Activated CD4-positive, alpha-beta T cell treated with anti-CD3 and anti-CD28 coated beads, Interleukin-2, amount 50 U/mL, for 16 hours (primary cell): ENCODE results near the gene THOC5.
A peak's percentile ranks its signal among the peaks of the same experiment; 100 is the strongest.
"Not testable (repeated sequence)": the region's sequence is repeated elsewhere in the genome, so short reads cannot be mapped to it uniquely, and the experiment has no call there.

Experiments
- DNase-seq: peaks from one replicate; pipeline ENCODE4 v3.0.0-alpha.2; 2020

Gene THOC5

DNA sequence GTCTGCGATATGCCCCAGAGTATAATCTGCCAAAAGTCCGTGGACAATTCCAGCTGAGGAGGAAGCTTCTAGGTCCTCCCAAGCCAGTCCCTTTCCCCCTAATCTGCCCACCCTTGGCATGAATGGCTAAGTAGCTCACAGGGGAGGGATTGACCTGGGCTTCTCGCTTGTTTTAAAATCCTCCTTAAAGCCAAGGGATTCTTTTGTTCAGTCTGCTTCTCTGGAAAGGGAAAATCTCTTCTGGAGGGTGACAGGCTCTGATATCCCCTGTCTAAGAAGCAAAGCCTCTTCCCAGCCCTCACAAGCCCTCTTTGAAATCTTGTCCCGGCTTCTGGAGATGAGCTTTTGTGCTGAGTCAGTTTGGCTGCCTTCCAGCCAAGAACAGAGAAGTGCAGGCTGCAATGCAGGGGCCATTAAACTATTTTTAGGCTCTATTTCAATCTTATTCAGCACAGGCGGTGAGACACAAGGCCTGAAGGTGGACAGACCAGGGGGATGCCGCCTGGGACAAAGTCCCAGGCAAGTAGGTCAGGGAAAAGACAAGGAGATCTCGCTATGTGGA lies 49.7 kb downstream of the THOC5 start:
- DNase-seq = no peak

DNA sequence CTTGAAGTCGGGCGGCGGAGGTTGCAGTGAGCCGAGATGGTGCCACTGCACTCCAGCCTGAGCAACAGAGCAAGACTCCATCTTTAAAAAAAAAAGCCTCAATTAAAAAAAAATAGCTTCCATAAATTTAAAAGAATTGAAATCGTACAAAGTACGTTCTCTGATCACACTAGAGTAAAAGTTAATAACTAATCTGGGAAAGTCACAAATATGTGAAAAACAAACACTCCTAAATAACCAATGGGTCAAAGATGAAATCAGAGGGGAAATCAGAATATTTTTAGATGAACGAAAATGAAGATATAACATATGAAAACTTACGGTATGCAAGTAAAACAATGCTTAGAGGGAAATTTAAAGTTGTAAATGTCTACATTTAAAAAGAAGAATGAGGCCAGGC lies 53.7 kb downstream of the THOC5 start:
- no peak for DNase-seq

DNA sequence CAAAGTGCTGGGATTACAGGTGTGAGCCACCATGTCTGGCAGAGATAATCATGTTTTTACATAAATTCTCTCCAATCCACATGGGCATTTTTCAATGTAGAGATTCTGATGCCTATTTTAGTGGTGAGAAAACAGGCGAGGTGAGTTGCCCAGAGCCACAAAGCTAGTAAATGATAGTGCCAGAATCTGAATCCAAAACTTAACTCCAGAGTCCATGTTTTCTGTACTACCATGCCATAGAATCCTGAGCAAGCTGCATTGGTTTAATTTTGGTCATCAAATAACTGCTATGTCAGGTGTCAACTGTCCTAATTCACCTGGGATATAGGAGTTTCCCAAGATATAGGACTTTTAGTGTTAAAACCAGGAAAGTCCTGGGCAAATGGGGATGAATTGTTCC lies 59.9 kb downstream of the THOC5 start:
- no peak for DNase-seq

DNA sequence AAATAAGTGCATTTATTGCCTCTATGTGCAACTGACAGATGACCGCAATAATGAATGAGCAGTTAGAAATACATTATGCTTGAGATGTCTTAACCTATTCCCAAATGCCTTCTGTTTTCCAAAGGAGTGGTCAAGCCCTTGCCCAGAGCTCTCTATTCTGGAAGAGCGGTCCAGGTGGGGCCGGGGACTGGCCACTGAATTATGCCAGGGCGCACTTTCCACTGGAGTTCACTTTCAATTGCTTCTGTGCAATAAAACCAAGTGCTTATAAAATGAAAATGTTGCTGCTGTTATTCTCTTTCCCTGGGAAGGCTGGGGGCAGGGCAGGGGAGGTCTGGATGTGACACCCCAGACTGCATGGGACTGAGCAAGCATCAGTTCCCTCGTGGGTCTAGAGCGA lies 62.5 kb downstream of the THOC5 start:
- DNase-seq = no peak

DNA sequence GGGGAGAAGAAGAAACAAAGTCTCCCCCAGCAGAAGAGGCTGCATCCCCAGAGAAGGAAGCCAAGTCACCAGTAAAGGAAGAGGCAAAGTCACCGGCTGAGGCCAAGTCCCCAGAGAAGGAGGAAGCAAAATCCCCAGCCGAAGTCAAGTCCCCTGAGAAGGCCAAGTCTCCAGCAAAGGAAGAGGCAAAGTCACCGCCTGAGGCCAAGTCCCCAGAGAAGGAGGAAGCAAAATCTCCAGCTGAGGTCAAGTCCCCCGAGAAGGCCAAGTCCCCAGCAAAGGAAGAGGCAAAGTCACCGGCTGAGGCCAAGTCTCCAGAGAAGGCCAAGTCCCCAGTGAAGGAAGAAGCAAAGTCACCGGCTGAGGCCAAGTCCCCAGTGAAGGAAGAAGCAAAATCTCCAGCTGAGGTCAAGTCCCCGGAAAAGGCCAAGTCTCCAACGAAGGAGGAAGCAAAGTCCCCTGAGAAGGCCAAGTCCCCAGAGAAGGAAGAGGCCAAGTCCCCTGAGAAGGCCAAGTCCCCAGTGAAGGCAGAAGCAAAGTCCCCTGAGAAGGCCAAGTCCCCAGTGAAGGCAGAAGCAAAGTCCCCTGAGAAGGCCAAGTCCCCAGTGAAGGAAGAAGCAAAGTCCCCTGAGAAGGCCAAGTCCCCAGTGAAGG lies 64.3 kb downstream of the THOC5 start:
- not testable (repeated sequence) for DNase-seq

DNA sequence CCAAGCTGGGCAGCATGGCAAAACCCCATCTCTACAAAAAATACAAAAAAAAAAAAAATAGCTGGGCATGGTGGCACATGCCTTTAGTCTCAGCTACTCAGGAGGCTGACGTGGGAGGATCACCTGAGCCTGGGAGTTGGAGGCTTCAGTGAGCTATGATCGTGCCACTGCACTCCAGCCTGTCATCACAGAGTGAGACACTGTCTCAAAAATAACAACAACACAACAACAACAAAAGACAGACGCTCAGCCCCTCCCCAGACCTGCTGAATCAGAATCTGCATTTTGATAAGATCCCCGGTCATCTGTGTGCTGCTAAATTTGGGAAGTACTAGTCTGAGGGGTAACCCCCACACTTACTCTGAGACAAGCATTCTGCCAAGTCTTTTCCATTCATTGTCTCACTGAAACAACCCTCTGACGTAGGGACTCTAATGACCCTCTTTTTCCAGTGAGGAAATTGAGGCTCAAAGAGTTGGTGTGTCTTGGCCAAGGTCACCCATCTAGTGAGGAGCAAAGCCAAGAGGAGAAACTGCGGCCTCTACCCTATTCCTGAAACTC lies 66.1 kb downstream of the THOC5 start:
- DNase-seq = no peak

DNA sequence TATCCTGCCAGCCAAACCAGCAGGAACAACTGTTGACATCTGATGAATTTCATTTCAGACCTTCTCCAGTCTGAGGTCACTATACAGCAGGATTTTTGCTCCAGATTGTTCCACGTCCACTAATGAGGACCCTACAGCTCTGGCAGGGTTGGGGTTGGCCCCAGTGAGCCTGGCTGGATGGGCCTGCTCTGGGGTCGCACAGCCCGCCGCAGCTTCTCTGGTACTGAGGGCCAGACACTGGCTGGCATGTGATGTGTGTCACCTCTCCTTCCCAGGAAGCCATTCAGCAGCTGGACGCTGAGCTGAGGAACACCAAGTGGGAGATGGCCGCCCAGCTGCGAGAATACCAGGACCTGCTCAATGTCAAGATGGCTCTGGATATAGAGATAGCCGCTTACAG lies 68.1 kb downstream of the THOC5 start:
- DNase-seq = no peak

DNA sequence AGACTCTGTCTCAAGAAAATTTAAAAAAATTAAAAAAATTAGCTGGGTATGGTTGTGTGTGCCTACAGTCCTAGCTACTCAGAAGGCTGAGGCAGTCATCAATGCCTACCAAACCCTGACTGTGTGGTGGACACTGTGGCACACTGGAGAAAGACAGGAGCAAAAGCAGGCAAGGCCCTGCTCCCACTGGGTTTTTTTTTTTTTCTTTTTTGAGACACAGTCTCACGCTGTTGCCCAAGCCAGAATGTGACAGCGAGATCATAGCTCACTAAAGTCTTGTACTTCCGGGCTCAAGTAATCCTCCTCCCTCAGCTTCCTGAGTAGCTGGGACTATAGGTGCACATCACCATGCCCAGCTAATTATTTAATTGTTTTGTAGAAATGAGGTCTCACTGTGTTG lies 68.9 kb downstream of the THOC5 start:
- no peak for DNase-seq

DNA sequence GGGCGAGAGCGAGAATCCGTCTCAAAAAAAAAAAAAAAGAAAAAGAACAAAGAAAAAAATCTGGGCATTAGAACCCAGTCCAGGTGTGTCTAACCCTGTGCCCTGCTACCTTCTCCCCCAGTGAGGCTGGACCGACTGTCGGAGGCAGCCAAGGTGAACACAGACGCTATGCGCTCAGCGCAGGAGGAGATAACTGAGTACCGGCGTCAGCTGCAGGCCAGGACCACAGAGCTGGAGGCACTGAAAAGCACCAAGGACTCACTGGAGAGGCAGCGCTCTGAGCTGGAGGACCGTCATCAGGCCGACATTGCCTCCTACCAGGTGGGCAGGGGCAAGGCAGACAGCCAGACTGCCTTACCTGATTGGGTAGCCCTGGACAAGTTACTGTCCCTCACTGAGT lies 70.3 kb downstream of the THOC5 start:
- no peak for DNase-seq

DNA sequence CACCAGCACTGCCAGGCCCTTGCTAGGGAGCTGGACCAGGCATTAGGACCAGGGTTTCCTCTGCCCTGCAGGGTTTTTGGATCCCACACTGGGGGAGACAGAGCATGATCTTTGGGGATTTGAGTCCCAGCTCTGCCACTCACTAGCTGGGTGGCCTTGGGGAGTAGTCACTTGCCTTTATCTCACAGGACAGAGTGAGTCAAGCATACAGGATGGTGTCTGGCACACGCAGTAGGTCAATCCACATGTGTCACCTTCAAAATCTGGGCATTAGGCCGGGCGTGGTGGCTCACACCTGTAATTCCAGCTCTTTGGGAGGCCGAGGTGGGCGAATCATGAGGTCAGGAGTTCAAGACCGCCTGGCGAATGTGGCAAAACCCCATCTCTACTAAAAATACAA lies 70.8 kb downstream of the THOC5 start:
- no peak for DNase-seq

DNA sequence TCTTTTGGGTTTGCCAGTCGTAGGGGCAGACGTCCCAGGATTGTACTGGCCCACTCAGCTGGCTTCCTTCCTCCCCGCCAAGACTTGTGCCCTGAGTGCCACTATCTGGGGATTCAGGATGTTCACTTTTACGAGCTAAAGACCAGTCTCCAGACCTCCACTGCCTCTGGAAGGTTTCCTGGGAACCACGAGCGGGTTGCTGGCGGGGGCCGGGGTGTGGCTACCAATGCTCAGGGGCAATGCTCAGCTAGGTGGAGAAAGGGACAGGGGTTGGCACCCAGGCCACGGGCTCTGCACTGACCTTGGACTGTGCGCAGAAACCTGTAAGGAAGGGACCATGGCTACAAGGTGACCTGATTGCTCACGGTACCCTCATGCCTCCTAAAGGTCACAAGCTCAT lies 71.3 kb downstream of the THOC5 start:
- DNase-seq = no peak

DNA sequence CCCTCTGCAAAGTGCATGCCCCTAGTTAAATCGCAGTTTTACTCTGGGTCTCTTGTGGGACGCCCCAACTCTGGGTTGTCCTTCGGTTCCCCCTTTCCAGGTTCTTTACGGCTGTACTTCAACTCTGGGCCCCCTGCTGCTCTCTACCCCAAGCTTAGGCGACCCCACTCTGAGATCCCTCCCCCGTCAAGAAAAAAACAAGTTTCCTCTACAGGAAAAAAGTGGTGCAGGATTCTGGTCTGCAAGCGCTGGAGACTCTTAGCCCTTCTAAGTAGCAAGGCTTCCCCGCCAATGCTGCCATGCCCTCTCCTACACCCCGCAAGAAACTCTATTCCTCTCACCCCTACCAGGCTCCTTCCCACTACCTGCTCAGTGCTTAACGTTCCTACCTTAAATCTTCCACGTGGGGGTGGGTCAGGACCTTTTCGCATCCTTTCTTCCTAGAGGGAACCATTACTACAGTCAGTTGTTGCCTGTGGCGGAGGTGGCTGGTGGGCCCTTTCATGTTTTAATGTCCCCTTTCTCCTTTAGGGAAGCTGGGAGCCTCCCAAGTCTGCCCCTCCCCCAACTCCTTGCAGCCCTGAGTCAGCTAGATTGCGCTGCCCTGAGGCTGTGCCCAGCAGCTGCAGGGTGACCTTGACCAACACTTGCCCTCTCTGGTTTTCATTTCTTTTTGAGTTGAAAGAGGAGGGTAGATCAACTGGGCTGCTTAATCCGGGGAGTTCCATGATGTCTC lies 72.1 kb downstream of the THOC5 start:
- DNase-seq = no peak

DNA sequence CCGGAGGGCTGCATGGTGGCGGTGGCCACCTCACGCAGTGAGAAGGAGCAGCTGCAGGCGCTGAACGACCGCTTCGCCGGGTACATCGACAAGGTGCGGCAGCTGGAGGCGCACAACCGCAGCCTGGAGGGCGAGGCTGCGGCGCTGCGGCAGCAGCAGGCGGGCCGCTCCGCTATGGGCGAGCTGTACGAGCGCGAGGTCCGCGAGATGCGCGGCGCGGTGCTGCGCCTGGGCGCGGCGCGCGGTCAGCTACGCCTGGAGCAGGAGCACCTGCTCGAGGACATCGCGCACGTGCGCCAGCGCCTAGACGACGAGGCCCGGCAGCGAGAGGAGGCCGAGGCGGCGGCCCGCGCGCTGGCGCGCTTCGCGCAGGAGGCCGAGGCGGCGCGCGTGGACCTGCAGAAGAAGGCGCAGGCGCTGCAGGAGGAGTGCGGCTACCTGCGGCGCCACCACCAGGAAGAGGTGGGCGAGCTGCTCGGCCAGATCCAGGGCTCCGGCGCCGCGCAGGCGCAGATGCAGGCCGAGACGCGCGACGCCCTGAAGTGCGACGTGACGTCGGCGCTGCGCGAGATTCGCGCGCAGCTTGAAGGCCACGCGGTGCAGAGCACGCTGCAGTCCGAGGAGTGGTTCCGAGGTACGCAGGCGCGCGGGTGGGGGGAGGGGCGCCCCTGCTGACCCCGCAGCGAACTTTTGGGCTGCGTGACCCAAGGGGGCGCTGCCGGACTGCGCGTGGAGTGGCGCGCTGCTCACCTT lies 72.9 kb downstream of the THOC5 start:
- DNase-seq = peak; percentile 63

DNA sequence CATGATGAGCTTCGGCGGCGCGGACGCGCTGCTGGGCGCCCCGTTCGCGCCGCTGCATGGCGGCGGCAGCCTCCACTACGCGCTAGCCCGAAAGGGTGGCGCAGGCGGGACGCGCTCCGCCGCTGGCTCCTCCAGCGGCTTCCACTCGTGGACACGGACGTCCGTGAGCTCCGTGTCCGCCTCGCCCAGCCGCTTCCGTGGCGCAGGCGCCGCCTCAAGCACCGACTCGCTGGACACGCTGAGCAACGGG lies 73.4 kb downstream of the THOC5 start:
- DNase-seq = no peak

DNA sequence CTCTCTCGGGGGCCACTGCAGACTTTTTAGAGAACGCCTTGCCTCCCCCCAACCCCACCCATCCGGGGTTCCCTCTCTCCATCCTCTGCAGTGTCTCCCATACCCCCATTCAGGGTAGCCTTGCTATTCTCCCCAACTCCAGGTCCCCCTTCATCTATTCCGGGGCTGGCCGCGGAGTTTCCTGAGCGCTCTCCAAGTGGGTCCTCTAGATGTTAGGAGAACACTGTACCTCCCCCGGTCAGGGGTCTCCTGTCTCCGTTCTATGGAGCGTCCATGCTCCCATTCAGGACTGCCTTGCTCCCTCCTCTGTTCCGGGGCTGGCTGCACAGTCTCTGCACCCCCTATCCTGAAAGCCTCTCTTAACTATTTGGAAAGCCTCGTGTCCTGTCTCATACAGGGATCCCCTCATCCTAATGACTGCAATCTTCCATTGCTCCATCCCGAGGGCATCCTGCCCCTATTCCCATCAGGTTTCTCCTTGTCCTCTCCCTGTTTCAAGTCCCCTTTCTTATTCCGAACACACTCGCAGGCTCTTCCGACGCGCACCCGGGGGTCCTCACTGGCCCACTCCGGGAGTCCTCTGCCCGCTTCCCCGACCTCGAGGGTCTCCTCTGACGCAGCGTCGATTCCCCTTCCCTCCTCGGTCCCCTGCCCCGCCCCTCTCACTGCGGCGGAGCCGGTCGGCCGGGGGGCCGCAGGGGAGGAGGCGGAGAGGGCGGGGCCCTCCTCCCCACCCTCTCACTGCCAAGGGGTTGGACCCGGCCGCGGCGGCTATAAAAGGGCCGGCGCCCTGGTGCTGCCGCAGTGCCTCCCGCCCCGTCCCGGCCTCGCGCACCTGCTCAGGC lies 73.9 kb downstream of the THOC5 start, which contains the start of gene NEFH:
TSS of gene NEFH (plus strand) at position 802 of the 845 bp plus-strand sequence. CDS start 45 bp downstream, outside the sequence.
- no peak for DNase-seq

DNA sequence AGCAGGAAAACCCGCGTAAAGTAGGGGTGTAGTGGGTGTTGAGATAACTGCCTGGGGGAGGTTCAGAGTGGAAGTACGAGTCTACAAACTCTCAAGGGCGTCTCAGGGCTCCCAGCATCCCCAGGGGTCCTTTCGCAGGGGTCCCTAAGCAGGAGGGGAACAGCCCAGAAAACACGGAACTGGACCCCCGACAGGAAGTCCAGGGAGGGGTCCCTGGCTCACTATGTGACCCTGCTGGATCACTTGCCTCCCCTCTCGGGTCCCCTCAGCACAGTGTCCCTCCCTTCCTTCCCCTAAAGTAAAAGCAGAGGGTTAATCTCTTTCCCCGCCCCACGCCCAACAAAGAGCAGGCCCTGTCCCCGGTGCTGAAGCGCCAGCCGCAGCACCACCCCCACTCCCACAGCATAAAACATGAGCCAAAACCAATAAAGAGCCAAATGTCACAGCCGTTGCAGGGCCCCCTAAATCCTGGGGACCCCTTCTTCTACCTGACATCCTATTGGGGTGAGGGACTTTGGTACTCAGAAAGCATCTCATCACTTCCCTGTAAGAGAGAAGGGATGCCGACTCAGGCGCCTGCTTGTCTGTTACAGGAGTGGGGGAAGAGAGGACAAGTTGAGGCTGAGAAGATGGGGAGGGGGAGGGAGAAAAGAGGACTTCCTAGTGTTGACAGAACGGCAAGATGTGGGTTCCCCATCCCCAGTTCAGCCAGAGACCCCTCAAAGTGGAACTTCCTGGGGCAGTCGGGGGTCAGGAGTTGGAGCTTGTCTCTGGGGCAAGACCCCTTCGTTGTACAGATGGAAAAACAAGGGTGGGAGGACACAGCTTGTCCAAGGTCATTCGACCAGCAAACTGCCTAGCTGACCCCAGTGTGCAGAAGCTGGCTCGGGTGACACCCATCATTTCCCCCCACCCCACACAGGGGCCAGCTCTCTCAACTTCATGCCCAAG lies 75.0 kb downstream of the THOC5 start:
- no peak for DNase-seq

DNA sequence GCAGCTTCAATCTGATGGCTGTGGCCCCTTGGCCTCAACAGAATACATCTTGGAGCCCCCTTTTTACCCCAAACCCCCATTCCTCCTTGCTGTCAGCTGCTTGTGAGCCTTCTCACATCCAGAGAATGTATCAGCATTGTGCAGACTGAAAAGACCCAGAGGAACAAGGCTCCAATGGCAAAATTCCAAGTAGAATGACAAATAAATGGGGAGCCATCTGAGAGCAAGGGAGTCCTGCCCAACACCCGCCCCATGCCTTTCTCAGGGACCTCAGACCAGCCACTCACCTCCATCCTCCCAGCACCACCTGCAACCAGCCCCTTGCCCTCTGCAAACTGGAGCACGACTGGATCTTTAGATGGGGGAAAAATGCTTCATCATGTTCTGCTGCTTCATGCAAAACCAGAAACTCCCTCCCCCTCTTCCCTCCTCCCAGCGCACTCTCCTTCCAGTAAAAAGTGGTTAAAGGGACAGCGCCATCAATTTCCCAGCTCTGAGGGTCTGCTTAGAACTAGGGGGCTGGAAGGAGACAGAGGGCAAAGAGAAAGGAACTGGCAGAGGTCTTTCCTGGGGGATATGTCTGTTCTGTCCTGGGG lies 75.7 kb downstream of the THOC5 start:
- DNase-seq = no peak

DNA sequence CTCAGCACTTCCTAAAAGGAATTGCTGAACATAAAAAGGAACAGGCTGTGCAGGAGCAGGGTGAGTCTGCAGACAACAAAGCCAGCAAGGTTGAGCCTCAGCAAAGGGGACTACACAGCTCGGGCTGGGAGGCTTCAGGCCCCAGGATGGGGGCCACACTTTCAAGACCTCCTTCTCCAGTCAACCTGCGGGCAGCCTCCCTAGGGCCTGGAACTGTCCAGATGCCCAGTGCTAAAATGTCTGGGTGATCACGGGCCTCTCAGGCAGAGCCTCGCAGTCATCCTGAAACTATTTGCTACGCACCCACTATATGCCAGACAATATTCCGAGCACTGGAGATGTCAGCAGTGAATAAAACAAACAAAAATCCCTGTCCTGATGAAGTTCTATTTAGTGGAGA lies 77.4 kb downstream of the THOC5 start:
- DNase-seq = no peak

DNA sequence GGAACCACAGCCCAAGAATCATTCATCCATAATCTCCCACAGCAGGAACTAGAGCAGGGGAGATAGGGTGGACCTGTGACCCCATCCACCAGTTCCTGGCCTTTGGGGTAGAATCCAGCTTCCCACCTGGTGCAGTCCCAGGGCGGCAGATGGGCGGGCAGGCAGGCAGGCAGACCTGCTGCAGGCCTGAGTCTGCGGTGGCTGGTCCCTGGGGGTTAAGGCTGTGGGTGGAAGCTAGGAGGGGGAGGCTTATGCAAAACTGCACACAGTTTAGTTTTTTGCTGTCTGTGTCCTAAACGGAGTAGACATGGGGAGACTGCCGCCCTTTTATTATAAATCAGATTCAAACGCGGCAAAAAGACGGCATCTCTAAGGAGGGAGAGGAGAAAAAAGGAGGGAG lies 78.0 kb downstream of the THOC5 start:
- DNase-seq = no peak

DNA sequence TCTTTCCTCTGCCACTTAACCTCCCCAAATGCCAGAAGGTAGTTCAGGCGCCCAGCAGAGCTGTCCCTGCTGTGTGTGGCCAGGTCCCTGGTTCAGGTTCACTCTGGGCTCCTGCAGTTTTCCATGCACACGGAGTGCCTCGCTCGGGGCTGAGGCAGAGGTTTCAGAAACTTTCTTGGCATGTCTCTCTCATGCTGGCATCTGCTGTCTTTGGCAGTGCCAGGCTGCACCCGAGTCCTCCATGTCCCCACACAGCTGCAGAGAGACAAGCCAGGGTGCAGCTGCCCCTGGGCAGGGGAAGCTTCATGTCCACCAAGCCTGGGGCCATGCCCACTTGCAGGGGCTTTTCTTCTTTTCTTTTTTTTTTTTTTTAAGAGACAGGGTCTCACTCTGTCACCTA lies 80.6 kb downstream of the THOC5 start:
- DNase-seq = no peak
